Stimulated activated CD8-positive, alpha-beta memory T cell treated with anti-CD3 and anti-CD28 coated beads, Interleukin-4, amount 100 ng/mL, for 4 hours (primary cell): ENCODE results near the gene NPC1L1.
"Not testable (repeated sequence)": the region's sequence is repeated elsewhere in the genome, so short reads cannot be mapped to it uniquely, and the experiment has no call there.

ENCODE experiments used
- DNase-seq, 2 donors: peaks; one replicate each; pipeline ENCODE4 v3.0.0-alpha.2; 2020; ENCODE audit warnings: low read depth in 2 of 2, low spot score in 1 of 2

The NPC1L1 gene

GRCh38 chr7:44565097-44565794, 24.1 kb upstream of the NPC1L1 start:
- peak in 1 of 2 donors; percentile 24 for DNase-seq

DNA sequence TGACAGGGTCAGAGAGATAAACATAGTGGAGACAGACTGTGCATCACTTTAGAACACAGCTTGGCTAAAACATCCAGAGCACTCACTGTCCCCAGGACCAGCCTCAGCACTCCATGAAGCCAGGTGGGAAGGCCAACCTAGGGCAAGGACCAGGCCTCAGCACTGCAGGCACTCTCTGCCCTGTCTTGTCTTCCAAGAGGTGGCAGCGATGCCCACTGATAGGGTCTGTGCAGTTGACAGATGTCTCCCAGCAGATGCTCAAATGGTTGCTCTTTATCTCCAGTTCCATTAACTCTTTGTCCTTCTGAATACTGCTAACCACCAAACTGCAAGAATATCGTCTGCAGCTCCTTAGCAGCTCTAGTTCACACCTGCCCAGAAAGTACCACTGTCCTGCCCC, 23.5 kb upstream of the NPC1L1 start:
- no peak for DNase-seq

DNA sequence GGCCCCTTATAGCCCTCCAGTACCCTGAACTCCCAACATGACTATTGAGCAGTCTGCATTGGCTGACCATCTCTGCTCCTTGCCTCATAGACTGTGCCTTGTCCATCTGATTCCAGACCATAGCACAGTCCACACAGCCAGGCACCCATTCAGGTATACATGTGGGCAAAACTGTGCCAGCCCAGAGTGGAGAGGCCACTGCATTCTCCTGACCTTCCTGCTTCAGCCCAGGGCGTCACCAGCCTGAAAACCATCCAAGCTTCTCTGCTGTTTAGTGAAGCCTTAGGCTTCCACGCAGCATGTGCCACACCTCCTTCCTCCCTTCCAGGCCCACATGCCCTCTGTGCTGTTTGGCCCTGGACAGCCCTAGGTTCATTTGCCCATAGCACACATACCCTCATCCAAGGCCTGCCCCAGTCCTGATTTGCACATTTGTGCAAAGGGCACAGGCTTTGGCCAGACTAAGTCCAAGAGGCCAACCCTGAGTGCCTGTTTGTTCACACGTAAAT, 22.1 kb upstream of the NPC1L1 start:
- DNase-seq: no peak

DNA sequence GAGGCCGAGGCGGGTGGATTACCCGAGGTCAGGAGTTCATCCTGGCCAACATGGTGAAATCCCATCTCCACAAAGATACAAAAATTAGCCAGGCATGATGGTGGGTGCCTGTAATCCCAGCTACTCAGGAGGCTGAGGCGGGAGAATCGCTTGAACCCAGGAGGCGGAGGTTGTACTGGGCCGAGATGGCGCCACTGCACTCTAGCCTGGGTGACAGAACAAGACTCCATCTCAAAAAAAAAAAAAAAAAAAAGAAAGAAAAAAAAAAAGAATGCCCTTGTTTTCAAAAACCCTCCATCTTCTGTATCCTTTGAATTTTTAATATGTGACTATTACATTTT, 21.5 kb upstream of the NPC1L1 start:
- not testable (repeated sequence) for DNase-seq

GRCh38 chr7:44561962-44562621, 21.0 kb upstream of the NPC1L1 start:
- no peak for DNase-seq

GRCh38 chr7:44561481-44561880, 20.4 kb upstream of the NPC1L1 start:
- no peak for DNase-seq

GRCh38 chr7:44559485-44559884, 18.4 kb upstream of the NPC1L1 start:
- DNase-seq: no peak

GRCh38 chr7:44557485-44557884, 16.4 kb upstream of the NPC1L1 start:
- no peak for DNase-seq

GRCh38 chr7:44555350-44555749, 14.2 kb upstream of the NPC1L1 start:
- no peak for DNase-seq

DNA sequence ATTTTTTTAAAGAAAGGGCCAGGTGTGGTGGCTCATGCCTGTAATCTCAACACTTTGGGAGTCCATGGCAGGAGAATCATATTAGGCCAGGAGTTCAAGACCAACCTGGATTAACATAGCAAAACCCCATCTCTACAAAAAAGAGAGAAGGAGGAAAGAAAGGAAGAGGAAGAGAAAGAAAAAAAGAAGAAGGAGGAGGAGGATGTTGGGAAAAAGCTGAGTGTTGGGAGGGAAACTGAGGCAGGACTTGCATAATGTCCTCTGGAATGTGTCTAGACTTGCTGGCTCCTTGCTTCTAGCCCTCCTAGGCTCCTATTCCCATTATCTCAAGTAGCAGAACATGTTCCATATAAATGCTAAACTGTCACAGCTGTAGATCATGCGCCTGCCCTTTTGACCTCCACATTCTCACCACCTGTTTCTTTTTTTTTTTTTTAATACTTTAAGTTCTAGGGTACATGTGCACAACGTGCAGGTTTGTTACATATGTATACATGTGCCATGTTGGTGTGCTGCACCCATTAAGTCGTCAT, 11.4 kb upstream of the NPC1L1 start:
- not testable (repeated sequence) for DNase-seq

GRCh38 chr7:44549457-44549856, 8.3 kb upstream of the NPC1L1 start:
- DNase-seq: no peak

- no peak for DNase-seq
Observed at GRCh38 chr7:44548893-44549292, 7.8 kb upstream of the NPC1L1 start.

GRCh38 chr7:44547536-44548231, 6.6 kb upstream of the NPC1L1 start:
- DNase-seq: no peak

GRCh38 chr7:44541876-44542610, 913 bp upstream of the NPC1L1 start:
- DNase-seq: no peak

- DNase-seq: no peak
Observed at GRCh38 chr7:44540592-44541027, 520 bp downstream of the NPC1L1 start.

GRCh38 chr7:44539669-44540506, 1.2 kb downstream of the NPC1L1 start:
- no peak for DNase-seq

GRCh38 chr7:44538798-44539668, 2.1 kb downstream of the NPC1L1 start:
- DNase-seq: no peak

DNA sequence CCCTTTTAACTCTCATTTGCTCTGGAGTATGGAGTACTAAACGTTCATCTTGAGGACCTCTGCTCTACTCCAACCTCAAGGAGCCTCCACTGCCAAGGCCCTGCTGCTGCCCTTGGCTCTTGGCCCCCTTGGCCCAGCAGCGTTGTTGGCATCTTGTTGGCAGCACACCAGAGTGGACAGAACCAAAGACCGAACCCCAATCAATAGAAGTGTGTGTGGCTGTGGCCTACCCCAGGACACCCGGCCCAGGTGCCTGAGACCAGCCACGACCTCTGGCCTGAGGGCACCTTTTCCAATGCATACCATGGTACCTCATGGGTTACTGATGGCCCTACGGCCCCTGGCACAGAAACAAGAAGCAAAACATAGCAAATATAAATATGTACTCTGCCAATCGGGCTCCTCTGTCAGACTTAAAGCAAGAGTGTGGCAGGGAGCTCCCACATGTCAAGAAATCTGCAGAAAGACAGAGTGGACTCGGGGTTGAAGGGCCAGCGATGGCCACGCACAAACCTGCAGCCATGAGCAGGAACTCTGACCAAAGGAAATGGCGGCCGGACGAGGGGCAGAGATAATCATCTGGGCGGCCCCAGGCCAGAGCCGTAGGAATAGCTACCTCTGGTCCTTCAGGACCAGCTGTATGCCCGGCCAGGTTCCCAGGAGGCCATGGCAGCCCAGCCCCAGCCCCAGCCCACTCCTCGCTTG, 2.9 kb downstream of the NPC1L1 start:
- no peak for DNase-seq

DNA sequence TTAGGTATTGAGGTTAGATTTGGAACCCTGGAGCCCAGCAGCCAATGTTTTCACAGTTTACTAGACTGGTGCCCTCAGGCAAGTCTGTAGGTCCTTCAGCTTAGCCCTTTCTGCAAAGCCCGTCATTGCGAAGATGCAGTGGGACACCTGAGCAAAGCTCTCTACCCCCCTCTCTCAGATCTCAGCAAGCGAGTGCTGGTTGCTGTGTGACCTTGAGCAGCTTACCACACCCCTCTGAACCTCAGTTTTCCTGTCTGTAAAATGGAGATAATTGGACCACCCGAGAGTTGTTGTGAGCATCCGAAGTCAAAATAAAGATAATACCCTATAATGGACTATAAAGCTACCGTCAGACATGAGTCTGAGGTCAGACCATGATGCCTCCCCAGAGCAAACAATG, 3.7 kb downstream of the NPC1L1 start:
- no peak for DNase-seq
